22Rv1 (cell line): ENCODE data around the gene TMC3.
A peak's percentile ranks its signal among the peaks of the same experiment; 100 is the strongest.
"Not testable (repeated sequence)": the region's sequence is repeated elsewhere in the genome, so short reads cannot be mapped to it uniquely, and the experiment has no call there.

ENCODE experiments used
- H3K27ac ChIP-seq: fragments of 450-650 bp; 2 replicates; pipeline ENCODE4 v1.5.1; 2017
- CTCF ChIP-seq: fragments of 450-650 bp; IDR thresholded peaks from 2 replicates; pipeline ENCODE4 v1.5.1; 2017; ENCODE audit warnings: mild to moderate bottlenecking
- ZFX ChIP-seq: fragments of 450-650 bp; IDR thresholded peaks from 2 replicates; pipeline ENCODE4 v1.6.1; 2017; ENCODE audit warnings: antibody characterized with exemption, borderline replicate concordance

TMC3 gene

GRCh38 chr15:81331600-81331999 is 42.4 kb downstream of the TMC3 start:
- no peak for TF ChIP-seq ZFX
- no peak for TF ChIP-seq CTCF
- H3K27ac ChIP-seq = no peak overlapping the region

- not testable (repeated sequence) for H3K27ac ChIP-seq
Measured at GRCh38 chr15:81331141-81331540, 42.9 kb downstream of the TMC3 start.

GRCh38 chr15:81330366-81331090 is 43.5 kb downstream of the TMC3 start:
- TF ChIP-seq ZFX (no peak), CTCF (no peak)
- no peak overlapping the region for H3K27ac ChIP-seq

- no peak overlapping the region for H3K27ac ChIP-seq
- TF ChIP-seq CTCF = no peak
- no peak for TF ChIP-seq ZFX
Measured at GRCh38 chr15:81329446-81329845, 44.6 kb downstream of the TMC3 start.

GRCh38 chr15:81327516-81327915 is 46.5 kb downstream of the TMC3 start:
- TF ChIP-seq CTCF (no peak), ZFX (no peak)
- H3K27ac ChIP-seq = no peak overlapping the region

GRCh38 chr15:81326466-81327212 is 47.4 kb downstream of the TMC3 start:
- no peak for TF ChIP-seq CTCF
- TF ChIP-seq ZFX = no peak
- no peak overlapping the region for H3K27ac ChIP-seq

GRCh38 chr15:81323944-81324881 is 49.8 kb downstream of the TMC3 start, which contains the start of gene STARD5:
STARD5 (minus strand) TSS chr15:81324141; CDS start chr15:81324099, 42 bp downstream.
- peak within 1 kb of the TSS; percentile 14; the same call in 1 of the 2 replicates for H3K27ac ChIP-seq
- TF ChIP-seq CTCF = no peak
